HG03520 (cell line): ENCODE data around the gene OR9Q1.
A peak's percentile ranks its signal among the peaks of the same experiment; 100 is the strongest.

Experiments
- ATAC-seq: cut with Tn5 transposase; IDR thresholded peaks from one replicate; pipeline ENCODE4 v1.9.1; 2021; ENCODE audit warnings: mild to moderate bottlenecking, moderate library complexity; ENCODE audit not compliant: unreplicated experiment

The OR9Q1 gene

DNA sequence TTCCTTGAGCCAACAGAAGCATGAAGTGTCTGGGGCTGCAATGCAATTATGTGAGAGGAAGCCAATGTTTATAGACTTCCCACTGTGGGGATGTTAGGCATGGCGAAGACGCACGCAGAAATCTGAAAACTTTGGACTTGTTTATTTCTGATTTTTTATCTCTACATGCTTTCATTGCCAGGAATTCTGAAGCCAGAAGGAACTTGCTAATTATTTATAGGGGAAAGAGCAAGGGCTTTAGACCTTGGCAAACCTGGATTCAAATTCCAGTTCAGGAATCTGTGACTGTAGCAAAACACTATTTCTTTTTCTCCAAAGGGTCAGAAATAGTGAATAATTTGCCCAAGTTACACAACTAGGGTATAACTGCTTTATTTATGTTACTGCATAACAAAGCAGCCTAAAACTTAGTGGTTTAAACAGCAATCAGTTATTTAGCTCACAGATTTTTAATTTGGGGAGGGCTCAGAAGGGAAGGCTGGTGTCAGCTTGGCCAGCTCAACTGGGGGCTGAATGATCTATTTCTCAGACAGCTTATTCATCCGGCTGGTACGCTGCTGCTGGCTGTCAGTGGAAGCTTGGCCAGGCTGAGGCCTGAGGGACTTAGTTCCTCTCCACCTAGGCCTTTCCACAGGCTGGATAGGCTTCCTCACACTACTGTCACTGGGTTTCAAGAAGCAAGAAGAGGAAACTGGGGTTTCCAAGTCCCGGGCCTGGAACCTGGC, 5.2 kb downstream of the OR9Q1 start:
- no peak for ATAC-seq

- ATAC-seq, result no peak
Observed at GRCh38 chr11:58030653-58031052, 7.0 kb downstream of the OR9Q1 start, which contains the start of gene OR6Q1. Gene OR6Q1, plus strand, starts transcription at chr11:58030953. Its CDS starts 0 bp downstream, at chr11:58030953.

DNA sequence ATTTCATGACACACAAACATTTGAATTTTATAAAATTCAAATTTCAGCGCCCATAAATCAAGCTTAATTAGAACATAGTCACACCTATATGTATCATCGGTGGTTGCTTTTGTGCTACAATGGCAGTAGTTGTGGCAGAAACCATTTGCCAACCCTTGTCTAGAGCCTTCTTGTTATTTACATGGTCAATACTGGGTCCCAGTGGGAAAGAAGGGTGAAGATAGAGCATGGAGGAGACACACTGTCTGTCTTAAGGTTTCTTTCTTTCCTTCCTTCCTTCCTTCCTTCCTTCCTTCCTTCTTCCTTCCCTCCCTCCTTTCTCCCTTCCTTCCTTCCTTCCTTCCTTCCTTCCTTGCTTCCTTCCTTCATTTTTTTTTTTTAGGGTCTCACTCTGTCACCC, 10.8 kb downstream of the OR9Q1 start:
- ATAC-seq, result no peak

- no peak for ATAC-seq
Observed at GRCh38 chr11:58039589-58039988, 15.9 kb downstream of the OR9Q1 start.

GRCh38 chr11:58043379-58043778, 19.7 kb downstream of the OR9Q1 start:
- no peak for ATAC-seq

DNA sequence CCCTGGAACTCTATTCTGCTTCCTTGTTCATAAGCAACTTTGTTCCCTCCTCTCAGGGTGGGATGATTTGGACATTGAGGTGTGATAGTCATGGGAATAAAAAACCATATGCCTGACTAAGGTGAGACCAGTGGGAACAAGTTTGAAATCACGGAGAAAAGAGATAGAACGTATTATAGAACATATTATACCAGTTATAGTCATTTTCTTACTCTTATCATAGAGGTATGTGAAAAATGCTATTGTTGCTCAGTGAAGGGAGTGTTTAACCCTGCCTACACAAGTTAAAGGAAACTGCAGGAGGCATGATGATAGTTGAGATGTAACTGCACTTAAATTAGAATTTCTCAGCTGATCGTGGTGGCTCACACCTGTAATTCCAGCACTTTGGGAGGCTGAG, 22.6 kb downstream of the OR9Q1 start:
- ATAC-seq, result no peak

DNA sequence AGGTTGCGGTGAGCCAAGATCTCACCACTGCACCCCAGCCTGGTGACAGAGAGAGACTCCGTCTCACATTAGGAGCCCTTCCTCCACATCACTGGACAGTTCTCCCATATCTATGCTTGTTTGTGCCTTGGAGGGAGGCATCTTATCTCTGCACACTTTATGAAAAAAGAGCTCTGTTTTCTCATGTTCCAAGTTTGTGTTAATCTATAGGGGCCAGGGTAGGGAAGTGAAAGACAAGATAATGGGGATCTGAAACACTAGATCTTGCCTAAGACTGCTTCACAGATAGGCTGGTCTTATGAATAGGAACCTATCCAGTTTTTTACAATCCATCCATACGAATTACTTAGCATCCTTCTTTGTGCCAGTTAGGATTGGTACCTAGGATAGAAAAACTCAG, 24.1 kb downstream of the OR9Q1 start:
- no peak for ATAC-seq

DNA sequence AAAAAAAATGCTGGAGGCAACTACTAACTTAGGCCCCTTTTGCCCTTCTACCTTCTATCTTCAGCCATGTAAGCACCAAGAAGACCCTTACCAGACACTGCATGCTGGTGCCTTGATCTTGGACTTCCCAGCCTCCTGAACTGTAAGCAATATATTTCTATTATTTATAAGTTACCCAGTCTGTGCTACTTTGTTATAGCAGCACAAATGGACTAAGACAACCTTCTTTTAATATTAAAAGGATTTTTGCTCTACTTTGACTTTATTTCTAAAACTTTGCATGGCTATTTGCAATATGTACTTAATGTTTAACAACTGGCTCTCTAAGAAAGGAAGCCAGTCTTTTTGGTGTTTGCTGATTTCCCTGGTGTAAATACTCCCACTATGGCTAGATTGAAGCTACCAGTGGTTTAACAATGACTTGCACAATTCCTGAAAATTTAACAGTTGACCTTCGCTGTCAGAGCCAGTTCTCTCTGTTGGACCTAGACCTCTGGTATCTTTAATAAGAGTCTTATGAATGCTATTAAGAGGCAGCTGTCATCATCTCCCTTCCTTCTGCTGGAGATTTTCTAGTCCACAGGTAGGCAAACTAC, 32.2 kb downstream of the OR9Q1 start:
- no peak for ATAC-seq

- ATAC-seq, result no peak
Observed at GRCh38 chr11:58057481-58057880, 33.8 kb downstream of the OR9Q1 start.

GRCh38 chr11:58058276-58059006, 34.8 kb downstream of the OR9Q1 start:
- ATAC-seq, result no peak

- ATAC-seq, result no peak
Observed at GRCh38 chr11:58059007-58059350, 35.3 kb downstream of the OR9Q1 start.

- ATAC-seq, result no peak
Observed at GRCh38 chr11:58060535-58060934, 36.9 kb downstream of the OR9Q1 start.

- ATAC-seq, result no peak
Observed at GRCh38 chr11:58060939-58061672, 37.4 kb downstream of the OR9Q1 start.

GRCh38 chr11:58061813-58062212, 38.1 kb downstream of the OR9Q1 start:
- ATAC-seq, result peak; percentile 39

DNA sequence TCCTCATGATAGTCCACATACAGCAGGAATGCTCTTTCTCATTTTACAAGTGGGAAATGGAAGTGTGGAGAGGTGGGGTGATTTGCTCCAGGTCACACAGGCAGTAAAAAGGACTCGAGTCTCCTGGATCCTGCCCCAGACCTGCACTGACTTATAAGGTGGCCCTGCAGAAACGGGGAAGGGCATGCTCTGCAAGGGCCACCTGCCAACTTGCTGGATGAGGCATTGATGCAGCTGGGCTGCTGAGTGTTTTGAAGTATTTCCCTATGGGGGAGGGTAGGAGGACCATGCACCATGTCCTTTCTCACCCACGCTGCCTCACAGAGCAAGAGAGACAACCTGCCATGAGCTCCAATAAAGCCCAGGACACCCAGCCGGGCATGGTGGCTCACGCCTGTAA, 44.0 kb downstream of the OR9Q1 start:
- ATAC-seq, result no peak

DNA sequence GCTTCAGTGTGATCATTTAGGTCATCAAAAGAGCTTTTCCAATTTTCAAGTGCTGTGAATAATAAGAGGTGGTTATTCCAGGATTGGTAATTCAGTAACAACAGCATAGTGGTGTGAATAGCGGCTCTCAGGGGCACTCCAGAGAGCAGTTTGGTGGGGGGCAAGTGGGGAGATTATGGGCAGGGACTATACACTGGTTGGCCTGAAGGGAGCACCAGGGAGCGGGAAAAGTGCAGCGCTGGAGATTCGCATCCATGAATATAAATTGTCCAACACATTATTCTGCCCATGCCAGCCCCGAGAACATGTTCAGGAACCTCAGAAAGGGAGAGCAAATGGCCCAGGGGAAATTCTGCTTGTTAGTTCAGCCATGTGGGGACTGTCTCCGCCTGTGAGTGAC, 45.0 kb downstream of the OR9Q1 start:
- ATAC-seq, result no peak

- no peak for ATAC-seq
Observed at GRCh38 chr11:58070585-58070984, 46.9 kb downstream of the OR9Q1 start.

DNA sequence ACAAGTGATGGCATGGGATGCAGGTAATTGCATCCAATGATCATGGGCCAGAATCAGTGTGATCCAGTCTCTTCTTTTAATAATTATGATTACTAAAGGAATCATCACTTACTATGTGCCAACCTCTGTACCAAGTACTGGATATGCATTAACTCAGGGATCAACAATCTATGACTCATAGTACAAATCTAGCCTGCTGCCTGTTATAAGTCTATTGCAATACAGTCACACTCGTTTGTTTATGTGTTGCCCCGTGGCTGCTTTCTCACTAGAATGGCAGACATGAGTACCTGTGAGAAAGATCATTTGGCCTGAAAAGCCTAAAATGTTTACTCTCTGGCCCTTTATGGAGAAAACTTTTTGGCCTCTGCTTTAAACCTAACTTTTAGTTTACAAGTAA, 52.1 kb downstream of the OR9Q1 start:
- ATAC-seq, result no peak

DNA sequence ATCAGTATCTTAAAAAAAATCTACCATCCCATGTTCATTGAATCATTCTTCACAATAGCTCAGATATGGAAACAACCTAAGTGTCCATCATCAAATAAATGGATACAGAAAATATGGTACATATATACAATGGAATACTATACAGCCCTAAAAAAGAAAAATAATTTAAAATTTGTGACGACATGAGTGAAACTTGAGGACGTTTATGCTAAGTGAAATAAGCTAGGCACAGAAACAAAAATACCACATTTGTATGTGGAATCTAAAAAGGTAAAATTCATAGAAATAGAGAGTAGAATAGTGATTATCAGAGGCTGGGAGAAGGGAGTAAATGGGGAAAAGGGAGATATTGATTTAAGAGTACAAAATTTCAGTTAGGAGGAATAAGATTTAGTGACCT, 62.8 kb downstream of the OR9Q1 start:
- ATAC-seq, result no peak

- ATAC-seq, result no peak
Observed at GRCh38 chr11:58097437-58097836, 73.8 kb downstream of the OR9Q1 start.

DNA sequence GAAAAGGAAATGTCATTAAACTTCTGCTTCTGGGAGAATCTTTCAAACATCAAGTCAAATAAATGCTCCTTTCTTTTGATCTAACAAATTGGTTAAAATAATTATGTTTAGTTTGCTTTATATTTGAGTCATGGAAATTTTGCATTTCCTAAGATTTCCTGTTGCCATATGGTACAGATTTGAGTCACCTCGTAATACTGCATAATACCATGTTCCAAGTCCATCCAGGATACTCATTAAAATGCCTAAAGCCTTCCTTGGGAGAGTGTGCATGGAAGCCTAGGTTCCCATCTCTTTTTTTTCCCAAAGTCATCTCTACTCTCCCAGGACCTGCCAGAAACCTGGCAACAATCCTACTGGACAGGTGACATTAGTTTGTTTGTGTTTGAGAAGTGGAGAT, 97.4 kb downstream of the OR9Q1 start:
- ATAC-seq, result no peak

GRCh38 chr11:58125469-58125868, 101.8 kb downstream of the OR9Q1 start, which contains the start of gene OR9I1:
Gene OR9I1, minus strand, starts transcription at chr11:58125530. Its CDS starts 6,086 bp downstream, at chr11:58119444.
- ATAC-seq, result no peak
